SK-MEL-5 (cell line): ENCODE results near the gene KISS1. TPM values are rescaled to one million over a fixed set of nuclear protein-coding genes. Genes with fewer than 3 reads are reported as not detected.
"Not testable (repeated sequence)": the region's sequence is repeated elsewhere in the genome, so short reads cannot be mapped to it uniquely, and the experiment has no call there.

Experiments used
- DNase-seq: peaks from one replicate; pipeline ENCODE4 v3.0.0-alpha.2; 2016; ENCODE audit warnings: low read depth, low spot score
- in situ Hi-C: cut with HindIII; loops from 2 replicates; pipeline ENCODE4 v1.10.0; 2016; ENCODE audit warnings: low sequenced_read_pairs, high pct_unique_total_duplicates, low pct_unique_long_range_greater_than_20kb
- polyA plus RNA-seq, 2 experiments: library from polyadenylated mRNA; depleted of rRNA; stranded (reverse); fragments of >200 nt; gene quantifications; 2 replicates each; pipeline ENCODE4 v1.2.3, GENCODE V29; 2015
- total RNA-seq: library from RNA; depleted of rRNA; stranded (reverse); fragments of >200 nt; shearing (Covaris generic); gene quantifications from 2 replicates; pipeline ENCODE4 v1.2.3, GENCODE V29; 2014; rRNA removed

KISS1 gene, protein sequence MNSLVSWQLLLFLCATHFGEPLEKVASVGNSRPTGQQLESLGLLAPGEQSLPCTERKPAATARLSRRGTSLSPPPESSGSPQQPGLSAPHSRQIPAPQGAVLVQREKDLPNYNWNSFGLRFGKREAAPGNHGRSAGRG
- total RNA-seq = not detected in 2 replicates
- not detected in 2 replicates for polyA plus RNA-seq (2015; cell fraction: cytosol; rRNA removed)
- not detected in 2 replicates for polyA plus RNA-seq (2015; cell fraction: nucleus; rRNA removed)

- no peak for DNase-seq
- in situ Hi-C loops = no loop called here
Measured at GRCh38 chr1:204196068-204196795, at the start of gene KISS1. Gene KISS1, minus strand, starts transcription at chr1:204196491. Its CDS starts 3,615 bp downstream, at chr1:204192876.

DNA sequence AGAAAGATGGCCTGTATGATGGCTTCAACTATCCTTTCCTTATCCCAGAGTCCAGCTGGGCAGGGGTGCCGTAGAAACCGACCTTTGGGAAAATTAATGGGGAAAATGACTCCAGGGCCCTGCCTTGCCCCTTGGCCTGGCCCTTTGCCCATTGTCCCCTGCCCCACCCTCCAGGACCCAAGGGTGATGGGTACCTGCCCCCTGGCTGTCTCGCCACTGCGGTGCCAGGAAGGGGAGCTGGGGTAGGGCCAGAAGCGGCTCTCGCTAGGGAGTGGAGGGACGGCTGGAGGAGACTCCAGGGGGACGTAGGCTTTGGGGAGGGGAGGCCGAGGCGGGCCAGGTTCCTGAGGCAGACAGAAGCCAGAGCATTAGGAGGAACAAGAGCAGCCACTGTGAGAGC is 46.6 kb upstream of the KISS1 start:
- in situ Hi-C loops = no loop called here
- DNase-seq = no peak

DNA sequence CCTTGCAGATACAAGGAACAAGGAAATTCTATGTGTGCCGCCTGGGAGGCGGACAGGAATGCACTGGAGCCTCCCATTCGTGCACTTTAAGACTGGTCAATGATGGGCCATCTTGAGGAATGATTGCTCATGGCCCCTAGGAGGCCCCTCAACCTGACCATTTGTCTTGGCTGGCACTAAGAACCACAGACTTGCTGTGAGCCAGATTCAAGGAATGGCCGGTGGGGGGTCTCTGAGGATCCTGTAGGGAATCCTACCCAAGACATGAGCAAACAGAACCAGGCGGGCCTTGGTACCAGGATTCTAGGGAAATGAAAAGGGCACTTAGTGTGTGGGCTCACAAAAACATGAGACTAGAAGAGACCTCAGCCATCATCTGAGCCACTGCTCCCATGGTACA is 45.6 kb upstream of the KISS1 start:
- no peak for DNase-seq
- in situ Hi-C loops = no loop called here

GRCh38 chr1:204241050-204241449 is 44.8 kb upstream of the KISS1 start:
- no peak for DNase-seq
- in situ Hi-C loops = no loop called here

DNA sequence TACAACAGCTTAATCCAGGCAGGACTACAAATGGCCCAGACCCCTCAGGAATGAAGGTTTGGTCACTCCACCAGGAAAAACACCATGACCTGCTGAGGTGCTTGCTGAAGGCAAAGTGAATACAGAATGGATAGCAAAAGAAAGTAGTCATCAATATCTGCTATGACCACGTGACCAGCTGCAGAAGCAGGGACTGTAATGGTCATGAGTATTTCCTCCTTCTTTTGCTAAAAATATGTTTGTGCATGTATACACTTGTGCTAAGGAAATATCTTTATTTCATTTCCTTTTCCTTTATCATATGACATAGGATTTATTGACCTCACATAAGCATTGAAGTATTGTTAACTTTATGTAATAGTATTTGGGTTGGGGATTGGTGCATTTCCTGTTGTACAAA is 43.9 kb upstream of the KISS1 start:
- in situ Hi-C loops = no loop called here
- DNase-seq = no peak

DNA sequence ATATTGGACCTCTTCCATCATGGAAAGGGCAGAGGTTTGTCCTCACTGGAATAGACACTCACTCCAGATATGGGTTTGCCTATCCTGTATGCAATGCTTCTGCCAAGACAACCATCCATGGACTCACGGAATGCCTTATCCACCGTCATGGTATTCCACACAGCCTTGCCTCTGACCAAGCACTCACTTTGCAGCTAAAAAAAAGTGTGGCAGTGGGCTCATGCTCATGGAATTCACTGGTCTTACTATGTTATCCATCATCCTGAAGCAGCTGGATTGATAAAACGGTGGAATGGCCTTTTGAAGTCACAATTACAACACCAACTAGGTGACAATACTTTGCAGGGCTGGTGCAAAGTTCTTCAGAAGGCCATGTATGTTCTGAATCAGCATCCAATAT is 43.1 kb upstream of the KISS1 start:
- DNase-seq, in situ Hi-C loops: not testable (repeated sequence)

- in situ Hi-C loops, DNase-seq: not testable (repeated sequence)
Measured at GRCh38 chr1:204238520-204238919, 42.2 kb upstream of the KISS1 start.

DNA sequence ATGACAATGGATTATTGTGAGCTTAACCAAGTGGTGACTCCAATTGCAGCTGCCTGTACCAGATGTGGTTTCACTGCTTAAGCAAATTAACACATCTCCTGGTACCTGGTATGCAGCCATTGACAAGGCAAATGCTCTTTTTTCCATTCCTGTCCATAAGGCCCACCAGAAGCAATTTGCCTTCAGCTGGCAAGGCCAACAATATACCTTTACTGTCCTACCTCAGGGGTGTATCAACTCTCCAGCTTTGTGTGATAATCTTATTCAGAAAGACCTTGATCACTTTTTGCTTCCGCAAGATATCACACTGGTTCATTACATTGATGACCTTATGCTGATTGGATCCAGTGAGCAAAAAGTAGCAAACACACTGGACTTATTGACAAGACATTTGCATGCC is 41.2 kb upstream of the KISS1 start:
- DNase-seq, in situ Hi-C loops: not testable (repeated sequence)

GRCh38 chr1:204232526-204232925 is 36.2 kb upstream of the KISS1 start:
- in situ Hi-C loops = no loop called here
- DNase-seq = no peak

- in situ Hi-C loops = no loop called here
- DNase-seq = no peak
Measured at GRCh38 chr1:204230211-204230610, 33.9 kb upstream of the KISS1 start.

DNA sequence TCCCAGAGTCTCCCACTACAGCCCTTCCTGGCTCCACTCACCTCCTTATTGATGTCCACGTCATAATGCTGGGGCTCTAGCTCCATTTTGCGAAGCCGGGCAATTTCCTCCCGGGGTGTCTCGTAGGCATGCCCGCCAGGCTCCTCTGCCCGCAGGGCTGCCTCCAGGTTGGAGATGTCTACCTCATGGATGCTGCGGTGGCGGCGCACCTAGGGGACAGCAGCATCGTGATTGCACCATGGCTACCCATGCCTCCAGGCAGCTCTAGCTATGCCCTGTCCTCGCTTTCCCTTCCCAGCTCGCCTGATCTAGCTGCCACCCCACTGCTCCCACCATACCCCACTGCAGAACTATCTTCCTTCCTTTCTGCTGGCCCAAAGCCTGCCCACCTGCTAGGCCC is 32.6 kb upstream of the KISS1 start:
- in situ Hi-C loops = no loop called here
- DNase-seq = no peak

- no peak for DNase-seq
- in situ Hi-C loops = no loop called here
Measured at GRCh38 chr1:204227996-204228785, 31.9 kb upstream of the KISS1 start.

- in situ Hi-C loops = no loop called here
- DNase-seq = no peak
Measured at GRCh38 chr1:204227351-204227750, 31.1 kb upstream of the KISS1 start.

- DNase-seq = no peak
- in situ Hi-C loops = no loop called here
Measured at GRCh38 chr1:204225841-204226735, 29.8 kb upstream of the KISS1 start.

- in situ Hi-C loops = no loop called here
- DNase-seq = no peak
Measured at GRCh38 chr1:204224655-204225054, 28.4 kb upstream of the KISS1 start.

DNA sequence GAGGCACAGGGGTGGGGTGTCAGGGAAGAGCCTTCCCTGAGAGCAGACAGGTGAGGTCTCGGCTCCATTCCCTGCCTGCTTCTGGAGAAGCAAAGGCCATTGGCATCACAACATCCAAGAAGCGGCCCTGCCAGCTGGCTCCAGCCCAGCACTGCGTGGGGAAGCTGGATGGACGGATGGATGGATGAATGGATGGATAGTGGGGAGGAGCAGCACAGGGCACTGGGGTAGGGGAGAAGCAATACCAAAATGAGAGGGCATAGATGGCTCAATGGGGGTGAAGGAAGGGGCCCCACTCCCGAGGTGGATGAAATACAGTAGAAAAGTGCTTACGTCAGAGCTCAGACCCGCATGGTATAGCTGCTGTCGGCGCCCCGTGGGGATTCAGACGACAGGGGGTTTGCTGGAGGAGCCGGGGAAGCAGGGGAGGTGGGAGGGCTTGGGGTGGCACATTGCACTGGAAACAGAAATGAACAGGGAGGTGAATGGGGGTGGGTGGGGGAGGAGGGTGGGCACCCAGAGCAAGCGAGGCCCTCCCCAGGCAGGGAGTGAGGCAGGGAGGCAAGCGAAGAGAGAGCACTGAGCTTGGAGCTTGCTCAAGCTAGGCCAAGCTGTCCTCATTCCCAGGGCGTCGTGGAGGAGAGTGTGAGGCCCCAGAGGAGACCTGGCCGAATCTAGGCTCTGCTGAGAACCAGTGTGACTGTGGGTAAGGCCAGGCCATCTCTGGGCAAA is 27.0 kb upstream of the KISS1 start:
- in situ Hi-C loops = no loop called here
- DNase-seq = no peak

DNA sequence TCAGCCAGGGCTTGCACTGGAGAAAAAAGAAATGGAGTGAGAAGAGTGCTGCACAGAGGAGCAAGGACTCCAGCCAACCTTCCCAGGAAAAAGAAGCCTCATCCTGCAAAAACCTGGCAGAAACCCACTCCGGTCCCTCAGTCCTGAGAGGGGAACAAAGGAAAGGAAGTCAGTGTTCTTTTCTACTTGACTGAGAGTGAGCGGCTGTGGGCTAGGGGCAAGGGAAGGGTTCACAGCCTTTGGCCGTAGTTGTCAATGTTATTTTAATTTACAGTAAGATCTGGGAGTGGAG is 26.4 kb upstream of the KISS1 start:
- in situ Hi-C loops = no loop called here
- DNase-seq = no peak
